ENCODE results near the gene ZP4.
"Not testable (repeated sequence)": the region's sequence is repeated elsewhere in the genome, so short reads cannot be mapped to it uniquely, and the experiment has no call there.

ZP4 gene

DNA sequence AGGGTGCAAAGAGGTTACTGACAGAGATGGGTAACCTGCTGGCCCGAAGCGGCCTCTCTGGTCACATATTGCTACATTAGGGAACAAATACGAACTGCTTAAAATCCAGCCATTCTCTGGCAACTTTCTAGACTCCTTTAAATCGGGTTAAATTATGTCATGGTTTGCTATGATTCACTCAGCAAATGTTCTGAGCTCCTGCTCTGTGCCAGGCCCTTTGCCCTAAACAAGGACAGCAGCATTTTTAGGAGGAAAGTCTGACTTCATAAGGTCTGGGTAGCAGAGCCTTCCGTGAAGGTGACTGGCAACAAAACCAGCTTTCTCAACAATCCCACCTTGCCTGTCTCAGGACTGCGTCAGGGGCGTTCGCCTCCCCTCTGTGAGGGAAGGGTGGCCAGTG lies 15.4 kb downstream of the ZP4 start:
- no peak for DNase-seq (ENCODE audit: low spot score)

DNA sequence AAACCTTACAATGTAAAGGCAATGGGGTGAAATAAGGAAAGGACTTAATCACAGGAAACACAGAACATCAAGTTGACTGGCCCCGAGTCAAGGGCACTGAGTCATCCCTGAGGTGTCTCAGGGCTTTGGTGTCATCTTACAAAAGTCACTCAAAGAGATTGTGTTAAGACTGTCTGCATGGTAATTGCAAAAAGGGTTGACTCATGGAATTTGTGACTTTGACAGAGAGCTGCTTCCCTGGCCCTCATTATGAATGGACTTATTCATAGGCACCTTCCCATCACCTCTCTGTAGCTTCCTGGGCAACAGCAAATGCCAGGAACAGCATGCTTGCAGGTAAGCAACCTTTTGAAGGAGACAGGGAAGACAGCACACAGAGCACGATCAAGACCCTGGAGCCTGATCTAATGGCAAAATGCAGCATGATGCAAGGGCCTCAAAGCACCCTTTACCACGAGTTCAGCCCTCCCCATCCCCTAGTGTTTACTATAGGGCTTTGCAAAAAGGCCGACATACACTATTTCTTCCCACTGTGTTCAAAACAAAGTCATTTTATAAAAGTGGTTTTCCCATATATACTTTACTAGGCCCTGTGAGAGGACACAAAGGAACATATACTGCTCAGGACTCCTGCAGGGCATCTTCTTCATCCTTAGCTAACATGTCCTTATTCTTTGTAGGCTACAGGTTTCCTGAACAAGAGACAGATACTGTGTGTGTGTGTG lies 17.1 kb downstream of the ZP4 start:
- DNase-seq (ENCODE audit: low spot score) = no peak

DNA sequence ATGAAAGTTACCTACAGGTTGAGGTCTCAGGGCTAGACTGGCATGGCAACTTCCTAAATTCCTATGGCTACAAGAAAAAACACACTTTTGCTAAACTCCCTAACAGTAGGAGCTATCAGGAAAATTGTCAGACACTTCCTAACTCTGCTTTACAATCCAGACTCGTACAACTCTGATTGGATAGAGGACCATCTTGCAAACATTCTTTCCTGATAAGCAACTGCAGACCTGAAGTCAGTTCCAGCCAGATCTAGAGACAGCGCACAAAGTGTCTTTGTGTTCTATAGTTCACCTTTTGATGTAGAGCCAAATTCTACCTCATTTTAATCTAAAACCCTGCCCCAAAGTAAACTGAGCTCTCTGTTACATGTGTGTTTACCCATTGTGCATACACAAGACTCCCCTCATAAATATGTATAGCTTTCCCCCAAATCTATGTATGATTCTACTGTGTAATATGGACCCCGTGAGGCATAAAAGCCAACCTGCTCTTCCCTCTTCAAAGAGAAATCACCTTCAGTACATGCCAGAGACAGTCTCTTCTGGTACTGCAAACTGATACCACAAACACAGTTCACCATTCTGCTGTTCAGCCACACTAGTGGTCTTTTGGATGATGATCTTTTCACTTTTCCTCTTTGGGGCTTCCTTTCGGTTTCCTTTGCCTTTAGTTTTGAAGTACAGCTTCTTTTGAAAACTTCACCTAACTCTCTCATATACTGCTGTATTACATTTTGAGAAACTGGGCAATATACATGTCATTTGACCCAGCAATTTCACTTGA lies 21.7 kb downstream of the ZP4 start:
- DNase-seq (ENCODE audit: low spot score) = no peak

DNA sequence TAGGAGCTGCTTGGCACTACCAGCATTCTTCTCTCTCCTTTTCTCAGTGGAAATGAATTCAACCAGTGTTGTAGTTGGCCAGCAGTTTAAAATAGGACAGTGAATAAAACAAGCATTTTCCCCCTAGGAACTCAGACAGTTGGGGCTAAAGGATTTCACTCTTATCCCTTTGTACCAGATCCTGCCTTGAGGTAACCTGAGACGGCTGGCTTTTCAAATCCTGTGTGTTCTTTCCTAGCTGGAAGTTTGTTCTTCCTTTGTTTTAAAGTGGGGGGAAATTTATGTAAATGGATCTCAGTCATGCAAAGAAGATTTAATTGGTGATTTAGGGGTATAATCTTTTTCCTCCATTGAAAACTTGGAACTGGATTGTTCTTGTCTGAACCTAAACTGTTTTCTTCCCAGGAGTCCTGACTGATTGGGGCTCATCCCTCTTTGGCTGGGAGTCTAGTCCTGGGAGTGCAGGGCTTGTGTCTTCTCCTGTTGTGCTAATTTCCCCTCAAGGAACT lies 23.3 kb downstream of the ZP4 start:
- DNase-seq (ENCODE audit: low spot score) = no peak

DNA sequence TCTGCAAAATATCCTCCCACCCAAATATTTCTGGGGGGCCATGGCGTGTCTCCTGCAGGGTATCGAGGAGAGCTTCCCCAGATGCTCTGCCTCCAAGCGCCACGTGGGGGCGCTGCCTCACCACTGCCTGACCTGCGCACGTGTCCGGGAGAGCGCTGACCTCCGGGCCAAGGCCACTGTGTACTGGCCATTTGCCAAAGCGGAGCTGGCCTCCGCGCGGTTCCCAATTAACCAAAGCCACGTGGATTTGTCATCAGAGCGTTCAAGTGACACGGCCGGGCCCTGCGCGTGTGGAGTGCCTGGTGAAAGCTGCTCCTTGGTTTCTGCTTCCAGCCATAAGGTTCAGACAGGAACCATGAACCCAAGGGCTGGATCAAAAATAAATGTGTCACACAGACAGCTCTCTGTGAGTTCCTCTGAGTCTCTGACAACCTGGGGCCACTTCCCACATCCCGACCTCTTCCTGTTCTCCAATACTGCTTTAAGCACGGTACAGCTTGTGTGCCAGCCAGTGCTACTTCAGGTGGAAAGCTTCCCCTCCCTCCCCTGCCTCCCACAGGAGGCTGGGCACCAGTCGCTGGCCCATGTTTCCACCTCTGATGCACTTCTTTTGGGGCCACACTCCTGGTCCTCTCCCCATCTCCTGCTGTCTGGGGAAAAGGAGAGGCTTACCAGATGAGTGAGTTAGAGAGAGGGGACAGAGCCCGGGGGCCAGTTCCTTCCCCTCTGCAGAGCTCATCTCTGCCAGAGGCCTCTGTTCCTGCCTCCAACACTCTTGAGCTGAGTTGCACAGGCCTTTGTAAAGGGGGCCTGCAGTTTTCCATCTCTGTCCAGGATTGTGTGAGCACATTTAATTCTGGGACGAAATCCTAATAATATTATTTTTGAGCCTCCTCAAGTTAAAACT lies 26.1 kb downstream of the ZP4 start:
- peak; percentile 57 for DNase-seq (ENCODE audit: low spot score)

DNA sequence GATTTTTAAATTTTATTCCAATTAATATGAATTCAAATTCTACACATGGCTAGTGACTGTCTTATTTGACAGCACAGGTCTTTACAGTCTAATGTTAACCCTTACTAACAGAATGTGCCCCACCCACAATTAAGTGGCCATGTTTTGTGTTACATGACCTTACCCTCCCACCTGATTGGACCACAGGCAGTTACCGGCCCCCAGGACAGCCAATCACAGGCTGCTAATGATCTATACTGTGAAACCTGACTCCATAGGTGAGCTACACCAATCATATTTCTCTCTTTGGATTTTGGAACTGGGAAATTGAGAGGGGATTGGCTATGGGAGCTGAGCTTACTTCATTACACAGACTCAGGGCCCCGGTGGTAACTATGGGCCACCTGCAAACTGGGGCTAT lies 27.5 kb downstream of the ZP4 start:
- no peak for DNase-seq (ENCODE audit: low spot score)

DNA sequence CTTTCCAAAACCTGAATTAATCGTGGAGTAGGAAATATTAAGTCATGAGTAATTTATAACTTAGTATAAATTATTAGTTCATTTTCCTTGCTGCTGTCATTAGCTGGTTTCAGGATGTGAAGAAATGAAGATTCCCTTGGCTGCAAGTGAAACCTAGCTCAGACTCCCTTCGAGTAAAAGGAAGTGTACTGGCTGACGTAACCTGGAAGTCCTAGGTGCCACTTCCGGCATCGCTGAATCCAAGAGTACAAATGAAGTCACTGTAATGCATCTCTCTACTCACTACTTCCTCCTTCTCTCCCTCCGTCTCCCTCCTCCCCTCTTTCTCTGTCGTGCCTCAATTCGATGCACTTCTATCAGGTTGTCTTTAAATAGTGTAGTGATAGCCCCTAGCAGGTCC lies 28.8 kb downstream of the ZP4 start:
- no peak for DNase-seq (ENCODE audit: low spot score)

DNA sequence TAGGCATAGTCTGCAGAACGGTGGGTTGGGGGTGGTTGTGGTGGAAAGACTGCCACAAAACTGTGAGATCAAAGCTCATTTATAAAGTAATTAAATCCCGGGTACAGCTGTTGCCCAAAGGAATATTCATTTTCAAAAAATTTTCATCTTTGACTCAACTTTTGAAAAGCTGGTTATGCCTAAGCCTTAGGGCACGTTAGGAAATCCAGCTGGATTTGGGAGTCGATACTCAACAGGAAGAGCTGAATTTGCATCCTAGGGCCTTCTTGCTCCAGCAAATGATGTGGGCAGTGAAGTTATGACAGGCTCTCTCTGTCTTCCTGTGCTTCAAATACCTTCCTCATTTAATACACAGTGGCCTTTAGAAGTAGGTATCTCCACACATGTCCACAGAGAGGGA lies 31.7 kb downstream of the ZP4 start:
- no peak for DNase-seq (ENCODE audit: low spot score)

DNA sequence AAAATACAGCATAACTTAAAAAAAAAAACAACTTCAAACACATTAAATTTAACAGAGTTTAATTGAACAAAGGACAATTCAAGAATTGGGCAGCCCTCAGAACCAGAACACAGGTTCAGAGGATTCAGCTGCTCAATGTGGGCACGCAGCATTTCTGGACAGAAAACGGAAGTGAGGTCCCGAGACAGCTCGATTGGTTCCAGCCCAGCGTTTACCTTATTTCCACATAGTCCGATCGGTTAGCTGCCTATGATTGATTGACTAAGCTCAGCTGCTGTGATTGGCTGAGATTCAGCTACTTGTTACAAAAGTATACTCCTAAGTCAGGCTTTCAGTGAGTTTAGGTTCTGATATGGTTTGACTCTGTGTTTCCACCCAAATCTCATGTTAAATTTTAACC lies 33.3 kb downstream of the ZP4 start:
- DNase-seq (ENCODE audit: low spot score) = no peak

DNA sequence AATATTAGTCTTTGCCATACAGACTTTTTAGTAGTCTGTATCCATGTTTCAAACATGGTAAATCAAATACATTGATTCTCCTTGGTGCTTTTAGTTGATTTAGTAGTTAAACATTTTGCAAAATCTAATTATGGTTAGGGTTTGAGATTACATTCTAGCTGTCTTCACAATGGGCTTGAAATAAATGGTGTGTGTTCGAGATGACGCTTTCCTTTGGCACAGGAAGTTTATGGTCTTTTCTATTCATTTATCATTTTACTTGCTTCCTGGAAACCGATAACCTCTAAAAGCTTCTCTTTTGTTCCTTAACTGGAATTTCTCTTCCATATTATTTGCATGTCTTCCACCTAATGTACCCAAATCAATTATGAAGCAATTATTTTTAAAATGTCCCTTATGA lies 38.4 kb downstream of the ZP4 start:
- DNase-seq (ENCODE audit: low spot score) = no peak

DNA sequence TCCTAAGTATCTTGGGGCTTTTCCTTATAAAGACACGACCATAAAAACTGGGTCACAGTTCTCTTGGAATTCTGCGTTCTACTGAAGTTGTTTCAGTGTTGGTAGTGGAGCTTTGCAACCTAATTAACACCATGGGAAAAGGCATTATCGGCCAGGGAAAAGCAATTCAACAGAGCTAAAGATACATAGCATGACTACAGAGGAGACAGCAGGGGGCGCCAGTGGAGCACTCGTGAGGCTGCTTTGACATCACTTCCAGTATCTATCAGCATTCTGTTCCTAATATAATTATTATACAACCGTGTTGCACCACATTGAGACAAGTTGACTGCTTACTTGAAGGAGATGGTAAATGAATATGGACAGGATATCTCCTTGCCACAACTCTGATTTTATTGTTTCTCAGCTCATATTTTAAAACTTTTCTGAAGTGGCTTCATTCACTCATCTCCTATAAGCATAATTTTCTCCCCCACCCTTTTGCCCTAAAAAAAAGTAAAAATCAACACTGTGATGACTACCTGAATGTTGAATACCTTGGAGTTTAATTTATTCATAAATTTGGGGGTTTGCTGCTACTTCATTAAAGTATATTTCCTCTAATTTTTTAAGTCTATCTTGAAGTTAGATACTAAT lies 39.4 kb downstream of the ZP4 start:
- peak; percentile 41 for DNase-seq (ENCODE audit: low spot score)

DNA sequence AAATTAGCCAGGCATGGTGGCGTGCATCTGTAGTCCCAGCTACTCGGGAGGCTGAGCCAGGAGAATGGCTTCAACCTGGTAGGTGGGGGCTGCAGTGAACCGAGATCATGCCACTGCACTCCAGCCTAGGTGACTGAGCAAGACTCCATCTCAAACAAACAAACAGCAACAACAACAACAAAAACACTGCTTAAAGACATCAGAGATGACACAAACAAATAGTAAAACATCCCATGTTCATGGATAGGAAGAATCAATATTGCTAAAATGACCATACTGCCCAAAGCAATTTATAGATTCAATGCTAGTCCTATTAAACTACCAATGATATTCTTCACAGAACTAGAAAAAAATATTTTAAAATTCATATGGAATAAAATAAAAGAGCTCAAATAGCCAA lies 47.2 kb downstream of the ZP4 start:
- not testable (repeated sequence) for DNase-seq (ENCODE audit: low spot score)

DNA sequence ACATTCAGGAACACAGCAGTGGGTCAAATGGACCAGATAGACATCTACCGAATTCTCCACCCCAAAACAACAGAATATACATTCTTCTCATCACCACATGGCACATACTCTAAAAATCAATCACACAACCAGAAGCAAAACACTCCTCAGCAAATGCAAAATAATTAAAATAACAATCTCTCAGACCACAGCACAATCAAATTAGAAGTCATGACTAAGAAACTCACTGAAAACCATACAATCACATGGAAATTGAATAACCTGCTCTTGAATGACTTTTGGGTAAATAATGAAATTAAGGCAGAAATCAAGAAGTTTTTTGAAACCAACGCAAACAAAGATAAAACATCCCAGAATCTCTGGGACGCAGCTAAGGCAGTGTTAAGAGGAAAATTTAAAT lies 49.2 kb downstream of the ZP4 start:
- no peak for DNase-seq (ENCODE audit: low spot score)

DNA sequence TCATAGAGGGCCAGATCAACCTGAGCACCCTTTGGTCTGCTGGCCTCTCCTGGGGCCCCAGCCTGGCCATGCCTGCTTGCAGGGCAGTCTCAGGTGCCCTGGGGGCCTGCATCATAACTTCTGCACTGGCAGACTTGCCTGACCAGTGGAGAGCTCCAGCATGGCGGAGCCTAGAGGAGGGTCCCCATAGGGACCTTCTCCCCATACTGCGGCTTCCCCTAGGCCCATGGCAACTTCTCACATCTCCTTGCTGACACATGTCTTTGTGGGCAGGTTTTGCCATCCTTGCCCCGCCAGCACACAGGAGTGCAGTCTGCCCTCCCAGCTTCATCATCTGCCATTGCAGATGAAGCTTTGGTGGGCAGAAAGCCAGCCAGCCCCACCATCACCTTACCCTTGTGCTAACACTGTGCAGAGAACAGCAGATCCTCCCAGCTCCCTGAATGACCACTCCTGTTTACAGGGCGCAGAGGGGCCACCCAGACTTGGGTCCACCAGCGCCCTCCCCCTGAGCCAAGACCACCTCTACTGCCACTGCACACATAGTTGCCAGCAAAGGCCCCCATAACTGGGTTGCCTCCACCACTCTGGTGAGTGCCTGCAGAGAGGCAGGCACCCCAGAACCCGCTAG lies 51.7 kb downstream of the ZP4 start:
- DNase-seq (ENCODE audit: low spot score) = no peak

DNA sequence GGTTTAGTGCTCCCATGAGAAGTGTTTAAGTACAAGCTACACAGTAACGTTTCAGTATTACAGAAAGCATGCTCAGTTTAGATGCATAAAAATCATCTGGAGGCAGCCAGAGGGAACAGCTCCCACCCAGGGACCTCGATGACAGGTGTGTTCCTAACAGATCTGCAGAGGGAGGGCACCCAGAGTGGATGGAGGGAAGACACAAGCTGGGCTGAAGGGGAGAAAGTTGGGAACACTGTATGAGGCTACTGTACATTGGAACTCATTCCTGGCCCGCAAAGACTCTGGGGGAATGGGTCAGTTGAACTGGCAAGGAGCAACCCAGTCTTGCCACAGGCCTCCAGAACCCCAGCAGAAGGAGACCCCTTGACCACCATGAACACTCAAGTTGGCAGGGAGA lies 52.4 kb downstream of the ZP4 start:
- DNase-seq (ENCODE audit: low spot score) = no peak

DNA sequence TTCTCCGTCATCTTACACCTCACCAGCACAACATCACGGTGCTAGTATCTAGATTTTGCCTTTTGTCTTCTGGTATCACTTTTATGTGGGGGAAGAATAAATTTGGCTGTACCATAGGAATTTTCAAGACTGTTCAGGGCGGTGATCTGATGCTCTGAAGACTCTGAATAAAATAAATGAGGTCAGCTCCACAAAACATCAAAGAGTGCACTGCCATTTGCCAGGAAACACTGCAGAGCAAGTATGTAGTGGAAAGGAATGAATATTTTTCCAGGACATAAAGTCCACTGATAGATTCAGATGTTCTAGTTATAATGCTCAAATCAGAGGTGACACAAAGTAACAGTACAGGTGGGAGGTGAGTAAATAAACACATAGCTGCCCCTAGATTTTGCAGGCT lies 56.3 kb downstream of the ZP4 start:
- DNase-seq (ENCODE audit: low spot score) = no peak

DNA sequence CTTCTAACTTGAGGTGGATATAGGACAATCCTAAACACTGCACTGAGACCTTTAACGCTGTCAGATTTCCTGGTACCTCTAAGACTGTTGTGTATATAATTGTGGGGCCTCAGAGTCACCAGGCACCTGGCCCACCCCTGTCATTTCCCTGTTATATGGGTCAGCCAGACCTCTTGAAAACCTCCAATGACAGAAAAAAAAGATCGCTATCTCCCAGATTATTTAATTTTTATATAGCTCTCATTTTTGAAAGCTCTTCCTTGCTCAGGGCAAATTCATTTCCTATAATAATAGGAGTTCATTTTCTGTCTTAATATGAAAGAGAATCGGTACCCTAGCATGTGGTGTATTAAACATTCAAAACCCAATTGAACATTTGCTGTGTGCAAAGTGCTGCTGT lies 56.7 kb downstream of the ZP4 start:
- no peak for DNase-seq (ENCODE audit: low spot score)

DNA sequence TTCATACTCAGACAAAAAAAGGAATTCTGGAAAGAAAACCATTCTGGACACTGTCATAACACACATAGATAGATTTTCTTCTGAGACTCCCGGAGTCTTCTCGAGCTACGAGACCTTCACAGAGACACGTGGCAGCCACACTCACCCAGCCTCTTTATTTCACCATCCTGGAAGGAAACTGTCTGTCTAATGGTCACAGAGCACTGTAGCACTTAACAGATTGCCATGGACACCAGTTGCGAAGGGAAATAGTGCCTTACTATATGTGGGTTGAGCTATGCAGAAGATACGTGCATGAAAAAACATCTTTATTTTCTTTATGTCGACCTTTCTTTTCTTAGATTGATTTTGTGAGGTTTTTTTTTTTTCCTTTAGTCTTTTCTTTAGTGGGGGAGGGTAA lies 57.9 kb downstream of the ZP4 start:
- DNase-seq (ENCODE audit: low spot score) = no peak

Data from globus pallidus (tissue), 1 donor.